ENCODE data around the gene IRF8.

Gene IRF8

GRCh38 chr16:85945424-85945751 is 46.4 kb downstream of the IRF8 start:
- TF ChIP-seq CTCF (conservative IDR thresholded peaks at IDR 0.05; ENCODE audit: low read length): no peak
- no peak for DNase-seq (ENCODE audit: low read depth)
- H3K4me3 ChIP-seq (ENCODE audit: low read length): no peak overlapping the region

- DNase-seq (ENCODE audit: low read depth): no peak
- TF ChIP-seq CTCF (conservative IDR thresholded peaks at IDR 0.05; ENCODE audit: low read length): no peak
- H3K4me3 ChIP-seq (ENCODE audit: low read length): no peak overlapping the region
Observed at GRCh38 chr16:85946541-85947124, 47.7 kb downstream of the IRF8 start.

- no peak overlapping the region for H3K4me3 ChIP-seq (ENCODE audit: low read length)
- no peak for DNase-seq (ENCODE audit: low read depth)
- no peak for TF ChIP-seq CTCF (conservative IDR thresholded peaks at IDR 0.05; ENCODE audit: low read length)
Observed at GRCh38 chr16:85947230-85948137, 48.5 kb downstream of the IRF8 start.

GRCh38 chr16:85948138-85948509 is 49.2 kb downstream of the IRF8 start:
- DNase-seq (ENCODE audit: low read depth): no peak
- H3K4me3 ChIP-seq (ENCODE audit: low read length): no peak overlapping the region
- no peak for TF ChIP-seq CTCF (conservative IDR thresholded peaks at IDR 0.05; ENCODE audit: low read length)

GRCh38 chr16:85948616-85949265 is 49.8 kb downstream of the IRF8 start:
- no peak for DNase-seq (ENCODE audit: low read depth)
- H3K4me3 ChIP-seq (ENCODE audit: low read length): no peak overlapping the region
- TF ChIP-seq CTCF (conservative IDR thresholded peaks at IDR 0.05; ENCODE audit: low read length): no peak

GRCh38 chr16:85950136-85950918 is 51.4 kb downstream of the IRF8 start:
- no peak overlapping the region for H3K4me3 ChIP-seq (ENCODE audit: low read length)
- TF ChIP-seq CTCF (conservative IDR thresholded peaks at IDR 0.05; ENCODE audit: low read length): no peak
- no peak for DNase-seq (ENCODE audit: low read depth)

Measured in AG10803 (cell line).